PFSK-1 (cell line): ENCODE results near the gene GIPC2.

Experiments used
- FOXP2 ChIP-seq: optimal IDR thresholded peaks from 2 replicates; pipeline ENCODE3; 2011; ENCODE audit warnings: borderline replicate concordance, control low read depth, inconsistent platforms; ENCODE audit not compliant: insufficient read depth; ENCODE audit errors: extremely low read length, extremely low read depth
- POLR2AphosphoS5 ChIP-seq: IDR thresholded peaks from 2 replicates; pipeline ENCODE4 v1.6.1; 2012; ENCODE audit warnings: low read depth, mild to moderate bottlenecking, control low read depth, low read length, moderate library complexity
- SIN3A ChIP-seq: IDR thresholded peaks from 2 replicates; pipeline ENCODE4 v1.6.1; 2012; ENCODE audit warnings: mild to moderate bottlenecking, low read length, moderate library complexity, borderline replicate concordance; ENCODE audit not compliant: insufficient read depth
- TAF1 ChIP-seq: IDR thresholded peaks from 2 replicates; pipeline ENCODE4 v1.6.1; 2012; ENCODE audit warnings: low read length, control low read depth, borderline replicate concordance; ENCODE audit not compliant: insufficient read depth
- TF ChIP-seq, protein P1 (sequence below), 2 experiments: IDR thresholded peaks; 2 replicates each; pipeline versions ENCODE4 v1.6.1 to v1.8.0; 2011 to 2012; ENCODE audit warnings: low read depth in 2 of 2, low read length in 2 of 2, control low read depth in 1 of 2, inconsistent platforms in 1 of 2, mild to moderate bottlenecking in 1 of 2, moderate library complexity in 1 of 2; ENCODE audit not compliant: insufficient read depth in 1 of 2

GIPC2 gene

GRCh38 chr1:78132174-78132947 lies 86.6 kb downstream of the GIPC2 start:
- TF ChIP-seq SIN3A: no peak
- no peak for TF ChIP-seq TAF1
- no peak for TF ChIP-seq FOXP2
- TF ChIP-seq, protein P1, sequence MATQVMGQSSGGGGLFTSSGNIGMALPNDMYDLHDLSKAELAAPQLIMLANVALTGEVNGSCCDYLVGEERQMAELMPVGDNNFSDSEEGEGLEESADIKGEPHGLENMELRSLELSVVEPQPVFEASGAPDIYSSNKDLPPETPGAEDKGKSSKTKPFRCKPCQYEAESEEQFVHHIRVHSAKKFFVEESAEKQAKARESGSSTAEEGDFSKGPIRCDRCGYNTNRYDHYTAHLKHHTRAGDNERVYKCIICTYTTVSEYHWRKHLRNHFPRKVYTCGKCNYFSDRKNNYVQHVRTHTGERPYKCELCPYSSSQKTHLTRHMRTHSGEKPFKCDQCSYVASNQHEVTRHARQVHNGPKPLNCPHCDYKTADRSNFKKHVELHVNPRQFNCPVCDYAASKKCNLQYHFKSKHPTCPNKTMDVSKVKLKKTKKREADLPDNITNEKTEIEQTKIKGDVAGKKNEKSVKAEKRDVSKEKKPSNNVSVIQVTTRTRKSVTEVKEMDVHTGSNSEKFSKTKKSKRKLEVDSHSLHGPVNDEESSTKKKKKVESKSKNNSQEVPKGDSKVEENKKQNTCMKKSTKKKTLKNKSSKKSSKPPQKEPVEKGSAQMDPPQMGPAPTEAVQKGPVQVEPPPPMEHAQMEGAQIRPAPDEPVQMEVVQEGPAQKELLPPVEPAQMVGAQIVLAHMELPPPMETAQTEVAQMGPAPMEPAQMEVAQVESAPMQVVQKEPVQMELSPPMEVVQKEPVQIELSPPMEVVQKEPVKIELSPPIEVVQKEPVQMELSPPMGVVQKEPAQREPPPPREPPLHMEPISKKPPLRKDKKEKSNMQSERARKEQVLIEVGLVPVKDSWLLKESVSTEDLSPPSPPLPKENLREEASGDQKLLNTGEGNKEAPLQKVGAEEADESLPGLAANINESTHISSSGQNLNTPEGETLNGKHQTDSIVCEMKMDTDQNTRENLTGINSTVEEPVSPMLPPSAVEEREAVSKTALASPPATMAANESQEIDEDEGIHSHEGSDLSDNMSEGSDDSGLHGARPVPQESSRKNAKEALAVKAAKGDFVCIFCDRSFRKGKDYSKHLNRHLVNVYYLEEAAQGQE (IDR thresholded peaks at IDR 0.05; ENCODE audit: insufficient read depth in 1 of 2, low read depth in 2 of 2, low read length in 2 of 2): no peak
- TF ChIP-seq POLR2AphosphoS5: no peak

GRCh38 chr1:78132948-78133322 lies 87.2 kb downstream of the GIPC2 start:
- TF ChIP-seq POLR2AphosphoS5 (no peak), FOXP2 (no peak), SIN3A (no peak), TAF1 (no peak)
- TF ChIP-seq, protein P1 (IDR thresholded peaks at IDR 0.05; ENCODE audit: insufficient read depth in 1 of 2, low read depth in 2 of 2, low read length in 2 of 2): no peak

GRCh38 chr1:78136680-78137079 lies 90.9 kb downstream of the GIPC2 start:
- no peak for TF ChIP-seq TAF1
- no peak for TF ChIP-seq POLR2AphosphoS5
- TF ChIP-seq FOXP2: no peak
- TF ChIP-seq, protein P1 (IDR thresholded peaks at IDR 0.05; ENCODE audit: insufficient read depth in 1 of 2, low read depth in 2 of 2, low read length in 2 of 2): no peak
- no peak for TF ChIP-seq SIN3A

GRCh38 chr1:78141531-78142231 lies 95.9 kb downstream of the GIPC2 start:
- TF ChIP-seq TAF1: no peak
- no peak for TF ChIP-seq FOXP2
- TF ChIP-seq POLR2AphosphoS5: no peak
- TF ChIP-seq, protein P1 (IDR thresholded peaks at IDR 0.05; ENCODE audit: insufficient read depth in 1 of 2, low read depth in 2 of 2, low read length in 2 of 2): no peak
- no peak for TF ChIP-seq SIN3A

GRCh38 chr1:78142736-78143135 lies 97.0 kb downstream of the GIPC2 start:
- TF ChIP-seq SIN3A: no peak
- TF ChIP-seq, protein P1 (IDR thresholded peaks at IDR 0.05; ENCODE audit: insufficient read depth in 1 of 2, low read depth in 2 of 2, low read length in 2 of 2): no peak
- TF ChIP-seq TAF1: no peak
- TF ChIP-seq FOXP2: no peak
- no peak for TF ChIP-seq POLR2AphosphoS5
